H9 (cell line): ENCODE data around the gene KCTD6. TPM values are rescaled to one million over a fixed set of nuclear protein-coding genes. Genes with fewer than 3 reads are reported as not detected.

Experiments
- DNase-seq: peaks from one replicate; pipeline ENCODE4 v3.0.0-alpha.2; 2017
- H2AFZ ChIP-seq: one replicate; pipeline ENCODE4 v1.6.1; 2013; ENCODE audit warnings: mild to moderate bottlenecking, low read length, control low read depth, moderate library complexity
- H2AK5ac ChIP-seq: 2 replicates; pipeline ENCODE4 v1.6.1; 2013; ENCODE audit warnings: low read length, control low read depth, mixed read lengths; ENCODE audit not compliant: insufficient read length
- H2BK120ac ChIP-seq: one replicate; pipeline ENCODE4 v1.6.1; 2013; ENCODE audit warnings: low read depth, mild to moderate bottlenecking, low read length, control low read depth, inconsistent platforms; ENCODE audit not compliant: poor library complexity, severe bottlenecking
- H2BK12ac ChIP-seq: 2 replicates; pipeline ENCODE4 v1.6.1; 2013; ENCODE audit warnings: low read length, control low read depth, mixed read lengths, low read depth; ENCODE audit not compliant: insufficient read length
- H2BK15ac ChIP-seq: 2 replicates; pipeline ENCODE4 v1.6.1; 2013; ENCODE audit warnings: low read depth, low read length, control low read depth
- H2BK20ac ChIP-seq: one replicate; pipeline ENCODE4 v1.6.1; 2013; ENCODE audit warnings: low read depth, mild to moderate bottlenecking, low read length, control low read depth, inconsistent platforms; ENCODE audit not compliant: poor library complexity, severe bottlenecking
- H2BK5ac ChIP-seq: 2 replicates; pipeline ENCODE4 v1.6.1; 2013; ENCODE audit warnings: low read length, control low read depth, mixed read lengths; ENCODE audit not compliant: insufficient read length
- H3K14ac ChIP-seq: 2 replicates; pipeline ENCODE4 v1.6.1; 2013; ENCODE audit warnings: low read length, control low read depth; ENCODE audit not compliant: insufficient read depth
- H3K18ac ChIP-seq: 2 replicates; pipeline ENCODE4 v1.6.1; 2013; ENCODE audit warnings: low read depth, mild to moderate bottlenecking, mixed read lengths, low read length, control low read depth; ENCODE audit not compliant: insufficient read length
- H3K23ac ChIP-seq: 2 replicates; pipeline ENCODE4 v1.6.1; 2013; ENCODE audit warnings: low read length, control low read depth, mixed read lengths, low read depth; ENCODE audit not compliant: insufficient read length
- H3K23me2 ChIP-seq: 2 replicates; pipeline ENCODE4 v1.6.1; 2013; ENCODE audit warnings: low read depth, mild to moderate bottlenecking, mixed read lengths, low read length, control low read depth; ENCODE audit not compliant: insufficient read length, poor library complexity, severe bottlenecking
- H3K27ac ChIP-seq: 2 replicates; pipeline ENCODE4 v1.5.1; 2013; ENCODE audit warnings: low read length, control low read depth, mixed read lengths, low read depth; ENCODE audit not compliant: insufficient read length
- H3K27me3 ChIP-seq: 2 replicates; pipeline ENCODE4 v1.6.1; 2013; ENCODE audit warnings: low read length, control low read depth, inconsistent platforms; ENCODE audit not compliant: insufficient read depth
- H3K4ac ChIP-seq: 2 replicates; pipeline ENCODE4 v1.6.1; 2013; ENCODE audit warnings: low read depth, mild to moderate bottlenecking, control low read depth, inconsistent platforms, low read length, moderate library complexity
- H3K4me1 ChIP-seq: 2 replicates; pipeline ENCODE4 v1.6.1; 2013; ENCODE audit warnings: low read length, control low read depth, inconsistent platforms; ENCODE audit not compliant: insufficient read depth
- H3K4me2 ChIP-seq: 2 replicates; pipeline ENCODE4 v1.6.1; 2013; ENCODE audit warnings: low read length, control low read depth, mixed read lengths; ENCODE audit not compliant: insufficient read length, insufficient read depth
- H3K56ac ChIP-seq: 2 replicates; pipeline ENCODE4 v1.6.1; 2013; ENCODE audit warnings: low read depth, mild to moderate bottlenecking, mixed read lengths, low read length, control low read depth; ENCODE audit not compliant: insufficient read length
- H3K79me1 ChIP-seq: 2 replicates; pipeline ENCODE4 v1.6.1; 2013; ENCODE audit warnings: low read depth, mild to moderate bottlenecking, moderate library complexity, low read length, control low read depth, inconsistent platforms; ENCODE audit not compliant: insufficient read depth, poor library complexity, severe bottlenecking
- H3K79me2 ChIP-seq: 2 replicates; pipeline ENCODE4 v1.6.1; 2013; ENCODE audit warnings: low read length, control low read depth, inconsistent platforms; ENCODE audit not compliant: insufficient read depth
- H3K9ac ChIP-seq: 2 replicates; pipeline ENCODE4 v1.6.1; 2013; ENCODE audit warnings: low read length, control low read depth, mixed read lengths; ENCODE audit not compliant: insufficient read length; ENCODE audit errors: extremely low read depth
- H3K9me3 ChIP-seq: one replicate; pipeline ENCODE4 v1.6.1; 2013; ENCODE audit warnings: low read depth, low read length, inconsistent platforms; ENCODE audit not compliant: control insufficient read depth
- H3T11ph ChIP-seq: one replicate; pipeline ENCODE4 v1.6.1; 2013; ENCODE audit warnings: mild to moderate bottlenecking, low read length, control low read depth, inconsistent platforms
- H4K20me1 ChIP-seq: one replicate; pipeline ENCODE4 v1.6.1; 2013; ENCODE audit not compliant: control insufficient read depth, insufficient read length, insufficient read depth
- H4K5ac ChIP-seq: 2 replicates; pipeline ENCODE4 v1.6.1; 2013; ENCODE audit warnings: low read depth, mild to moderate bottlenecking, mixed read lengths, low read length, control low read depth; ENCODE audit not compliant: insufficient read length
- H4K8ac ChIP-seq: replicated peaks from 2 replicates; pipeline ENCODE4 v1.6.1; 2013; ENCODE audit warnings: low read length, control low read depth, mixed read lengths, low read depth; ENCODE audit not compliant: insufficient read length
- H4K91ac ChIP-seq: 2 replicates; pipeline ENCODE4 v1.6.1; 2013; ENCODE audit warnings: low read depth, mild to moderate bottlenecking, moderate library complexity, mixed read lengths, low read length, control low read depth; ENCODE audit not compliant: insufficient read length
- H3K27ac Mint-ChIP-seq, 3 experiments: 2 replicates in 2 of 3; 3 replicates in 1 of 3; pipeline ENCODE4 v1.8.0; 2020 to 2021; ENCODE audit warnings: mixed read lengths in 3 of 3, mild to moderate bottlenecking in 1 of 3, moderate library complexity in 1 of 3
- H3K27me3 Mint-ChIP-seq: 2 replicates; pipeline ENCODE4 v1.8.0; 2021; ENCODE audit warnings: low read depth, mild to moderate bottlenecking, moderate library complexity, mixed read lengths
- H3K36me3 Mint-ChIP-seq, 3 experiments: 2 replicates in 2 of 3; 3 replicates in 1 of 3; pipeline ENCODE4 v1.8.0; 2020 to 2021; ENCODE audit warnings: low read depth in 3 of 3, mixed read lengths in 3 of 3; ENCODE audit not compliant: insufficient read depth in 1 of 3
- H3K4me1 Mint-ChIP-seq, 2 experiments: 2 replicates each; pipeline ENCODE4 v1.8.0; 2020; ENCODE audit warnings: mixed read lengths in 2 of 2
- H3K4me3 Mint-ChIP-seq, 2 experiments: 2 replicates in 1 of 2; 3 replicates in 1 of 2; pipeline ENCODE4 v1.8.0; 2020 to 2021; ENCODE audit warnings: mild to moderate bottlenecking in 2 of 2, mixed read lengths in 2 of 2, moderate library complexity in 1 of 2
- H3K9me3 Mint-ChIP-seq, 2 experiments: 2 replicates in 1 of 2; 3 replicates in 1 of 2; pipeline ENCODE4 v1.8.0; 2020; ENCODE audit warnings: mild to moderate bottlenecking in 2 of 2, mixed read lengths in 2 of 2, moderate library complexity in 1 of 2
- CTCF ChIP-seq: fragments of 200-600 bp; sonication (generic); conservative IDR thresholded peaks from 3 replicates; pipeline ENCODE4 v1.8.0; 2021; ENCODE audit warnings: antibody characterized with exemption, mild to moderate bottlenecking
- WGBS: extraction: QIAGEN DNeasy Blood & Tissue Kit; methylation state at CpG from one replicate; pipeline ENCODE4 v1.1.7; 2013; ENCODE audit warnings: missing lambda C conversion rate, low lambda C conversion rate, mixed read lengths; ENCODE audit not compliant: insufficient read length; ENCODE audit errors: extremely low coverage; 5-methylcytosine and 5-hydroxymethylcytosine counted together
- total RNA-seq: library from RNA; stranded (reverse); gene quantifications from 2 replicates; pipeline ENCODE4 v1.2.1, GENCODE V29; 2021

The KCTD6 gene
- total RNA-seq, 1 experiment from 2014 or later = 14.2 TPM

DNA sequence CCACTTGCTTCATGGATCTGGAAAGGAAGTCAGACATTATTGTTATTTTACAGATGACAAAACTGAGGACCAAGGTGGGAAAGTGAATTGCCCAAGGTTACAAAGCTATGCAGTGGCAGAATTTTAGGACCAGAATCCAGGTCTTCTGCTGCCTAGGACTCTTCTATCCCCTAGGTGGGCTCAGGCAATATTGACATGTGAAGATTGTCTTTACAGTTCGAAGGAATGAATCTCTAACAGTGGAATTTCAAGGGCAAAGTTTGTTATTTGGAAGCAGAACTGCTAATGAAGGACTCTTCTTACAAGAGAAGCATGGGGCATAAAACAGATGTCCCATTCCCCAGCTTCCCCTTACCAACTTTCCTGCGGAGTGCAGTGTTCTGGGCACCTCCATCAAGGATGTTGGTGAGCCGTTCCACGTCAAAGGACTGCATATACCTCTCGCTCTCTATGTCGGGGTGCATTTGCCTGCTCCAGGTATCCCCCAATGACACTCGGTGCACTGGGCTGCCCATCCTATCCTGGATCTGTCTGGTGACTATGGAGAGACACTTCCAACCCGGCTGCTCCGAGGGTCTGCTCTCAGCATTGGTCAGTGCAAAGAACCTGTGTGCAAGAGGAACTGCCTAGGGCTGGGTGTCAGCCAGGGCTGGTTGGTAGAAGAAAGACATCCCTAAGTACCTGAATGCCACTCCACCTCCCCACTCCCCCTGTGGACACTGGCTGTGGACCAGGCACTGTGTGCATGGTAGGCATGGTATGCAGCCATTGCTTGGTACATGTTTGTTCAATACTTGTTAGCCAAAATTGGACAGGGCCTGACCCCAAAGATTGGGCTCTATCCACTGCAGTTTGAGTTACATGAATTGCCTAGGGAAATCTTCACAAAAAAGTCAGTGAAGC is 42.9 kb downstream of the KCTD6 start:
- no peaks in the 10 kb centered on the region for H3K9me3 ChIP-seq
- H2BK5ac ChIP-seq = no peak overlapping the region

More for the DNA sequence above, 42.9 kb downstream of the KCTD6 start:
- Histone ChIP-seq H3K27me3 (no peaks in the 10 kb centered on the region), H3K4ac (no peak overlapping the region), H3K4me2 (no peak overlapping the region), H3K18ac (no peak overlapping the region), H4K91ac (no peak overlapping the region), H4K20me1 (no peaks in the 10 kb centered on the region), H2BK15ac (no peak overlapping the region), H3K23ac (no peak overlapping the region), H2AK5ac (no peak overlapping the region), H3K27ac (no peak overlapping the region), H3K9ac (no peak overlapping the region), H3K79me1 (no peaks in the 10 kb centered on the region), H4K8ac (no peak overlapping the region), H2AFZ (no peak overlapping the region), H2BK12ac (no peak overlapping the region), H3T11ph (no peak overlapping the region), H2BK20ac (no peak overlapping the region), H3K56ac (no peak overlapping the region), H4K5ac (no peak overlapping the region), H3K14ac (no peak overlapping the region), H3K79me2 (no peaks in the 10 kb centered on the region), H3K23me2 (no peaks in the 10 kb centered on the region), H2BK120ac (no peak overlapping the region), H3K4me1 (no peaks in the 10 kb centered on the region)
- H3K27me3 Mint-ChIP-seq = no peaks in the 10 kb centered on the region; the same call in 1 of the 2 replicates
- WGBS = no CpG with 5 or more reads among the region's 9 CpGs
- no peak for DNase-seq
- no peaks in the 10 kb centered on the region for H3K36me3 Mint-ChIP-seq
- no peak overlapping the region for H3K4me3 Mint-ChIP-seq
- no peak for TF ChIP-seq CTCF
- H3K27ac Mint-ChIP-seq = no peak overlapping the region
- H3K9me3 Mint-ChIP-seq = no peaks in the 10 kb centered on the region; a peak in 2 of 5 replicates
- H3K4me1 Mint-ChIP-seq = peaks cover 11 to 25% of the 10 kb centered on the region in 2 experiments
